Psoas muscle (tissue), 8 donors: ENCODE results near the gene GAS5. TPM values are rescaled to one million over a fixed set of nuclear protein-coding genes. Genes with fewer than 3 reads are reported as not detected.

Experiments used
- ATAC-seq, 4 donors: fragments of 200-7000 bp; cut with Tn5 transposase; one replicate each; pipeline ENCODE4 v1.9.1; 2020; ENCODE audit warnings: moderate library complexity in 3 of 4, mild to moderate bottlenecking in 2 of 4
- DNase-seq, 2 donors: peaks; one replicate each; pipeline ENCODE4 v3.0.0-alpha.2; 2020
- H3K27ac ChIP-seq: fragments of 200-600 bp; one replicate; pipeline ENCODE4 v1.8.0; 2022
- H3K27me3 ChIP-seq, 3 donors: fragments of 200-600 bp in 1 of 3; one replicate each; pipeline versions ENCODE4 v1.6.1 to v1.8.0; 2013 to 2022; ENCODE audit warnings: low read length in 2 of 3, mild to moderate bottlenecking in 2 of 3, moderate library complexity in 1 of 3; ENCODE audit not compliant: insufficient read depth in 3 of 3
- H3K36me3 ChIP-seq, 2 donors: fragments of 200-600 bp in 1 of 2; one replicate each; pipeline versions ENCODE4 v1.6.1 to v1.8.0; 2013 to 2022; ENCODE audit warnings: low read depth in 1 of 2, mild to moderate bottlenecking in 1 of 2, moderate library complexity in 1 of 2; ENCODE audit not compliant: insufficient read depth in 1 of 2
- H3K4me1 ChIP-seq: fragments of 200-600 bp; one replicate; pipeline ENCODE4 v1.8.0; 2022
- H3K4me3 ChIP-seq: fragments of 200-600 bp; one replicate; pipeline ENCODE4 v1.8.0; 2022; ENCODE audit warnings: mild to moderate bottlenecking
- H3K9me3 ChIP-seq: fragments of 200-600 bp; one replicate; pipeline ENCODE4 v1.8.0; 2022
- WGBS, 3 donors: extraction: QIAGEN DNeasy Blood & Tissue Kit; methylation state at CpG; one replicate each; pipeline versions ENCODE4 v1.1.6 to v1.1.7; 2013; 5-methylcytosine and 5-hydroxymethylcytosine counted together
- intact Hi-C, 2 donors: fragments of 100-400 bp; cut with DNase I; formaldehyde crosslinking; loops; one replicate each; pipeline versions ENCODE4 v1.11.0 to v1.14.2; 2022
- polyA plus RNA-seq, 3 donors: library from polyadenylated mRNA; stranded (reverse); fragments of 200-250 nt; gene quantifications; one replicate each; pipeline ENCODE4 v1.2.3, GENCODE V29; 2013
- total RNA-seq, 4 donors: library from RNA; stranded (reverse); fragmentation: NEBNext Ultra II Directional in 2 of 4; extraction: Animal tissue kit (Norgen Biotek cat#: 25700) in 2 of 4; gene quantifications; one replicate each; pipeline versions ENCODE4 v1.2.1 to v1.2.4, GENCODE V29; 2021 to 2023
- TF ChIP-seq, protein P1 (sequence below): fragments of 200-600 bp; IDR thresholded peaks from one replicate; pipeline ENCODE4 v1.8.0; 2022; ENCODE audit warnings: antibody characterized with exemption
- donor health status: healthy with polysubstance abuse.
- donor health status: DM: no; HTN: no; CAD: no; lungs with moderate emphysema.
- donor health status: Bipolar disorder and iron deficiency.
- donor health status: healthy.
- donor health status: DM: yes; HTN: yes; CAD: no.
- donor health status: DM: no; HTN: no; CAD: no.
- donor health status: DM: no; HTN: no; CAD: no.
- donor health status: DM: yes; HTN: yes; CAD: no.

GAS5 gene
- total and polyA plus RNA-seq, 7 donors, result 70.0 to 222 (median 118) TPM

DNA sequence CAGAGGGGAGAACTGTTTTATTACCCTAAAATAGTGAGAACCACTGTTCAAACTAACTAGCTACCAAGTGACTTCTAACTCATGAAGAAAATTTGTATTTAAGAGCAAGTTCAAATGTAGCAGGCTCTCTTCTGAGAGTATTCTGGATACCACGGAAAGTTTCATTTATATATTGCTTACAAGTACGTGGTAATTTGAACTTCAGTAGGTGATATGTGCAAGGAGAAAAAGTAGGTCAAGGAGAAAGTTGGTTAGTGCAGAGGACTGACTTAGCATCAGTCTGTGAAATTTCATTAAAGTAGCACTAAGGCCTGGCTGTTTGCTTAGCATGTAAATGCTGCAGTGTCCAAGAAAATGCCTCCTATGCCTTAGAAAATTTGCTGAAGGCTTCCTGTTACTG lies 32.6 kb upstream of the GAS5 start:
- TF ChIP-seq, protein P1, sequence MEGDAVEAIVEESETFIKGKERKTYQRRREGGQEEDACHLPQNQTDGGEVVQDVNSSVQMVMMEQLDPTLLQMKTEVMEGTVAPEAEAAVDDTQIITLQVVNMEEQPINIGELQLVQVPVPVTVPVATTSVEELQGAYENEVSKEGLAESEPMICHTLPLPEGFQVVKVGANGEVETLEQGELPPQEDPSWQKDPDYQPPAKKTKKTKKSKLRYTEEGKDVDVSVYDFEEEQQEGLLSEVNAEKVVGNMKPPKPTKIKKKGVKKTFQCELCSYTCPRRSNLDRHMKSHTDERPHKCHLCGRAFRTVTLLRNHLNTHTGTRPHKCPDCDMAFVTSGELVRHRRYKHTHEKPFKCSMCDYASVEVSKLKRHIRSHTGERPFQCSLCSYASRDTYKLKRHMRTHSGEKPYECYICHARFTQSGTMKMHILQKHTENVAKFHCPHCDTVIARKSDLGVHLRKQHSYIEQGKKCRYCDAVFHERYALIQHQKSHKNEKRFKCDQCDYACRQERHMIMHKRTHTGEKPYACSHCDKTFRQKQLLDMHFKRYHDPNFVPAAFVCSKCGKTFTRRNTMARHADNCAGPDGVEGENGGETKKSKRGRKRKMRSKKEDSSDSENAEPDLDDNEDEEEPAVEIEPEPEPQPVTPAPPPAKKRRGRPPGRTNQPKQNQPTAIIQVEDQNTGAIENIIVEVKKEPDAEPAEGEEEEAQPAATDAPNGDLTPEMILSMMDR, result no peak
- no peaks in the 10 kb centered on the region for H3K9me3 ChIP-seq
- H3K27me3 ChIP-seq, result no peaks in the 10 kb centered on the region
- H3K4me1 ChIP-seq, result no peaks in the 10 kb centered on the region
- intact Hi-C loops, result no loop called here
- ATAC-seq, result no peak
- no peak for DNase-seq
- no peak overlapping the region for H3K27ac ChIP-seq
- peaks cover under 1 to 3% of the 10 kb centered on the region in 2 donors for H3K36me3 ChIP-seq
- no peak overlapping the region for H3K4me3 ChIP-seq
- 46 to 69% (median 59%) methylated on average over 2 of the region's 2 CpGs for WGBS, 3 donors

DNA sequence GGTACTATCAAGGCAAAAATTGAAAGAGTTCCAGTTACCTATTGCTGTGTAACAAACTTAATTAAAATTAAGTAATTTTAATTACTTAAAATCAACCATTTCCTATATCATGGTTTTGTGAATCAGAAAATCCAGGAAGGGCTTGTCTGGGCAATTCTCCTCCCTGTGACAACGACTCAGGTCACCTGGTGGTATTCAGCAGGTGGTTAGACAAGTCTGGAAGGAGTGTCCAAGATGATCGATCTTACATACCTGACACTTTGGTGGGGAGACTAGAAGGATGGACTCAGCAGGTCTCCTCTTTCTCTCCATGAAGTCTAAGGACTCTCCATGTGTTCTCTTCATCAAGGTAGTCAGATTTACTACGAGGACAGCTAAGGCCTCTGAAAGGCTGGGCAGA lies 26.4 kb upstream of the GAS5 start:
- H3K9me3 ChIP-seq, result no peaks in the 10 kb centered on the region
- intact Hi-C loops, result no loop called here
- DNase-seq, result no peak
- peaks cover 0 to 9% of the 10 kb centered on the region in 2 donors for H3K36me3 ChIP-seq
- H3K27me3 ChIP-seq, result no peaks in the 10 kb centered on the region
- TF ChIP-seq, protein P1, result no peak
- 60 to 86% (median 69%) methylated on average over 3 of the region's 3 CpGs for WGBS, 3 donors
- H3K27ac ChIP-seq, result no peak overlapping the region
- no peak for ATAC-seq
- H3K4me1 ChIP-seq, result no peaks in the 10 kb centered on the region
- no peak overlapping the region for H3K4me3 ChIP-seq

DNA sequence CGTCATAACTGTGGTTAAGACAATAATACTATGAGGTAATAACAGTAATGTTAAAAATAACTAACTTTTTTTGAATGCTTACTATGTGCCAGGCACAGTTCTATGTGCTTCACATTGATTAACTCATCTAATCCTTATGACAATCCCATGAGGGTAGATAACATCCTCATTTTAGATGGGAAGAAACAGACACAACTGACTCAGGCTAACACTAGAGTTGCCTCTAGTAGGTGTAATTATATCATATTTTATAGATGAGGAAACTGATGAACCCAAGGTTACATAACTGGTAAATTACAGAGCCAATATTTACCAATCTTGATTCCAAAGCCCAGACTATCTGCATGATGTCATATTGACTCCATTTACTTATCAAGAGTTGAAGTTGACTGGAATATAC lies 25.8 kb upstream of the GAS5 start:
- Histone ChIP-seq H3K27me3 (no peaks in the 10 kb centered on the region), H3K36me3 (peaks cover 0 to 14% of the 10 kb centered on the region in 2 donors), H3K4me1 (no peaks in the 10 kb centered on the region), H3K27ac (no peak overlapping the region), H3K9me3 (no peaks in the 10 kb centered on the region), H3K4me3 (no peak overlapping the region)
- intact Hi-C loops, result no loop called here
- 92 to 96% (median 95%) methylated on average over 1 of the region's 1 CpG for WGBS, 3 donors
- TF ChIP-seq, protein P1, result no peak
- DNase-seq, result no peak
- ATAC-seq, result no peak

DNA sequence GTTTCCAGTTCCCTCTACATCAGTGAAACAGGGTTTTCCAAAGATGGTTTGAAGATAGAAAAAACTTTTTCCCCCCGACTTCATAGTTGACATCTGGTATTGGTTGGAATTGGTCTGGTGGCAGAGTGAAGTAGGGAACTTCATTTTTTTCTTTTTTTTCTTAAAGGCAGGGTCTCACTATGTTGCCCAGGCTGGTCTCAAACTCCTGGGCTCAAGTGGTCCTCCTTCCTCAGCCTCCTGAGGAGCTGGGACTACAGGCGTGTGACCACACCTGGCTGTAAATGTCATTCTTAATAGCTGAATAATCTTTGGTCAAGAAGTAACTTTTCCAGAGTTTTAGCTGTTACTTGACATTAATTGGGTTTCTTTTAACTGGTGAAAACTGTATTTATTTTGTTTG lies 22.1 kb upstream of the GAS5 start:
- H3K36me3 ChIP-seq, result peaks cover 0 to 41% of the 10 kb centered on the region in 2 donors

DNA sequence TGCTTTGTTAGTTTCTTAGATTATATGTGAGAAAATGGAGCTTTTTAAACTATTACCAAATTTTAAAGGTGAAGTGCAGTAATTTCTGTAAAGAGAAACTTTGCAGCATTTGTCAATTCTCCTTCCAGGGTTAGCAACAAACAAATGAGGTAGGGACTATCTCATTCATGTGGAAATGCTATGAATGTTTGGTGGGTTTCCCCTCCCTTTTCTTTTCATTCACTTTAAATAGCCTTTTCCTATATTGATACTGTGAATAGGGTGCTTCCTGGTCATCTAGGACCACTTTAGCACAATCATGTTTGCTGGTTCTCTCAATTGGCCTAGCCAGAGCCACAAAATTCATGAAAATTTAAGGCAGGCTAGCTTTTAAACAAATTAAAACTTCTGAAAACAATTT lies 21.0 kb upstream of the GAS5 start:
- intact Hi-C loops, result no loop called here
- ATAC-seq (no peak), DNase-seq (no peak)
- Histone ChIP-seq H3K27me3 (no peaks in the 10 kb centered on the region), H3K36me3 (peaks cover 0 to 41% of the 10 kb centered on the region in 2 donors), H3K9me3 (no peaks in the 10 kb centered on the region), H3K4me1 (no peaks in the 10 kb centered on the region), H3K4me3 (no peak overlapping the region), H3K27ac (no peak overlapping the region)
- TF ChIP-seq, protein P1, result no peak

More for the DNA sequence above, 22.1 kb upstream of the GAS5 start:
- DNase-seq, result no peak
- Histone ChIP-seq H3K9me3 (no peaks in the 10 kb centered on the region), H3K4me3 (no peak overlapping the region), H3K4me1 (no peaks in the 10 kb centered on the region), H3K27me3 (no peaks in the 10 kb centered on the region), H3K27ac (no peak overlapping the region)
- intact Hi-C loops, result no loop called here
- 93 to 98% (median 98%) methylated on average over 2 of the region's 2 CpGs for WGBS, 3 donors
- TF ChIP-seq, protein P1, result no peak
- no peak for ATAC-seq
